ENCODE measurements around the gene H2AZ2. TPM values are rescaled to one million over a fixed set of nuclear protein-coding genes. Genes with fewer than 3 reads are reported as not detected.

H2AZ2 gene
- total and polyA plus RNA-seq, 2 of the 4 experiments (the other 2 are of a cell fraction): 156 to 162 TPM

GRCh38 chr7:44805950-44806349, 41.9 kb downstream of the H2AZ2 start:
- Histone ChIP-seq H2AK5ac (ENCODE audit: low read depth, low read length) (no peak overlapping the region), H3K14ac (replicated peaks; ENCODE audit: low read depth, low read length) (no peak overlapping the region), H2BK15ac (ENCODE audit: low read depth, low read length) (no peak overlapping the region), H2AK9ac (replicated peaks; ENCODE audit: low read depth, low read length, poor library complexity) (no peak overlapping the region), H3K4me1 (ENCODE audit: control insufficient read depth, insufficient read depth, low read length) (0 out of 2 replicates have a peak, but pooled peaks cover 2% of the 10 kb centered on the region), H4K8ac (ENCODE audit: low read depth in 2 of 2, low read length in 2 of 2) (no peak overlapping the region), H3K27ac (ENCODE audit: insufficient read depth, low read length) (no peak overlapping the region), H2BK5ac (ENCODE audit: low read depth, low read length, poor library complexity, severe bottlenecking) (no peak overlapping the region), H3K4ac (ENCODE audit: low read depth, low read length) (no peak overlapping the region), H3K56ac (ENCODE audit: extremely low read depth, insufficient read depth, low read length) (no peak overlapping the region), H4K5ac (ENCODE audit: low read depth, low read length) (no peak overlapping the region), H3K36me3 (ENCODE audit: control insufficient read depth, insufficient read depth, low read length) (peaks cover 27% of the 10 kb centered on the region), H2AFZ (replicated peaks; ENCODE audit: low read length, poor library complexity) (no peak overlapping the region), H3K4me2 (ENCODE audit: low read depth, low read length) (no peak overlapping the region), H4K20me1 (ENCODE audit: insufficient read depth, low read length) (peaks cover 39% of the 10 kb centered on the region), H3K79me1 (ENCODE audit: low read depth in 1 of 2, low read length in 2 of 2) (peaks cover 3 to 24% of the 10 kb centered on the region in 2 experiments; a peak in 3 of 4 replicates), H3K18ac (ENCODE audit: low read depth, low read length) (no peak overlapping the region), H3K4me3 (ENCODE audit: insufficient read depth, low read depth, low read length) (no peak overlapping the region), H2BK20ac (ENCODE audit: low read depth, low read length) (no peak overlapping the region), H3K9ac (ENCODE audit: low read depth, low read length) (no peak overlapping the region), H2BK120ac (ENCODE audit: low read depth, low read length) (no peak overlapping the region), H3K27me3 (ENCODE audit: control insufficient read depth, insufficient read depth, low read length) (no peaks in the 10 kb centered on the region), H3K9me3 (ENCODE audit: control insufficient read depth, insufficient read depth, low read length) (no peaks in the 10 kb centered on the region), H3K23ac (ENCODE audit: low read depth, low read length) (no peak overlapping the region), H4K91ac (ENCODE audit: insufficient read depth, low read depth, low read length) (no peak overlapping the region), H3K9me1 (ENCODE audit: insufficient read depth, low read length) (peaks cover 8% of the 10 kb centered on the region)
- DNase-seq: no peak
- CTCF ChIA-PET: no interaction called here
- no peak for ATAC-seq (ENCODE audit: low read depth)
- no peak for TF ChIP-seq POLR2A (IDR thresholded peaks at IDR 0.05; ENCODE audit: low read depth, low read length)
- TF ChIP-seq RFX5 (IDR thresholded peaks at IDR 0.05; ENCODE audit: low read depth, low read length): no peak
- no peak for TF ChIP-seq SMC3 (IDR thresholded peaks at IDR 0.05; ENCODE audit: low read depth, low read length)
- TF ChIP-seq MAFK (IDR thresholded peaks at IDR 0.05; ENCODE audit: low read depth, low read length): no peak
- TF ChIP-seq ELK1 (IDR thresholded peaks at IDR 0.05; ENCODE audit: borderline replicate concordance, low read depth, low read length): no peak
- TF ChIP-seq BHLHE40 (IDR thresholded peaks at IDR 0.05; ENCODE audit: low read depth, low read length): no peak
- no peak for TF ChIP-seq CHD1 (IDR thresholded peaks at IDR 0.05; ENCODE audit: low read depth, low read length)
- TF ChIP-seq RCOR1 (IDR thresholded peaks at IDR 0.05; ENCODE audit: insufficient replicate concordance, low read length): no peak
- TF ChIP-seq CTCF (conservative IDR thresholded peaks at IDR 0.05; ENCODE audit: low read depth, low read length): no peak
- no peak for TF ChIP-seq MXI1 (IDR thresholded peaks at IDR 0.05; ENCODE audit: borderline replicate concordance, low read depth, low read length)
- TF ChIP-seq FOS (IDR thresholded peaks at IDR 0.05; ENCODE audit: low read depth, low read length): no peak
- no peak for TF ChIP-seq USF2 (IDR thresholded peaks at IDR 0.05; ENCODE audit: low read depth, low read length)
- BruUV-seq (replicated peaks): no TSS peak
- dilution Hi-C loops (cut with HindIII; ENCODE audit: low sequenced_read_pairs, unreplicated experiment) (no loop called here), in situ Hi-C loops (cut with MboI; ENCODE audit: low sequenced_read_pairs) (no loop called here), intact Hi-C loops (cut with micrococcal nuclease) (no loop called here)
- POLR2A ChIA-PET (ENCODE audit: unreplicated experiment): interaction anchor here (0.6 kb wide), 1 partner anchor 76 kb away, joined by 4 read pairs; no protein-coding TSS in a partner anchor
- WGBS, 2 experiments (ENCODE audit: extremely low coverage in 2 of 2, insufficient read length in 1 of 2): 100% methylated on average over 2 of the region's 5 CpGs; no CpG with 5 or more reads in 1 of the 2 experiments
